HG02884 (cell line): Measurements from ENCODE around the gene SLC26A6.

Source experiments
- ATAC-seq: cut with Tn5 transposase; IDR thresholded peaks from one replicate; pipeline ENCODE4 v1.9.1; 2021; ENCODE audit warnings: mild to moderate bottlenecking, moderate library complexity; ENCODE audit not compliant: unreplicated experiment

SLC26A6 gene

DNA sequence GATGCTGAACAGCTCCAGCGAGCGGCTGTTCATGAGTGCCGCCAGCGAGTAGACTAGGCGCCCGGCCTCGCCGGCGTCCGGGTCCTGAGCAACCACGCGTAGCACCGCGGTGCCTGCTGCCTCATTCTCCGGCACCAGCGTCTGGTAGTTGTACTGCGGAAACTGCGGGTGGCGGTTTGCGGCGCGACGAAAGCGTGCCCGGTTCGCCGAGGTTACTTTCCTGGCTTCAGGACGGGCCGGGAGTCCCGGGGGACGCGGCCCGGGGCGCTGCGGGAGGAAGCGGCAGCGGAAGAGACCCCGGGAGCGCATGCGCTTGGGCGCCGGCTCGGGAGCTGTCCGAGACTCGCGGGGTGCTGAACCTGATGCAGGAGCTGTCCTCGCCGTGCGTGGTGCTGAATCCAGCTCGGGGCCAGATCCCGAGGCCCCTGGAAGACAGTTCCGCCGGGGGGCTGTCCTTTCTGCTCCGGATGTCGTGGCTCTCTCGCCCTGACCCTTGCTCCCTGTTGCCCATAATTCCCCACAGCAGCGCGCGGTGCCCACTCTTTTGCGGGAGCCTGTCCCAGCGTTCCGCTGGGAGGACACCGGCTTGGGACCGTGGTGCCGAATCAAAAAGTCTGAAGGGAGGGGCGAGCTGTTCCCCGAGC is 26.4 kb upstream of the SLC26A6 start:
- ATAC-seq, result no peak

DNA sequence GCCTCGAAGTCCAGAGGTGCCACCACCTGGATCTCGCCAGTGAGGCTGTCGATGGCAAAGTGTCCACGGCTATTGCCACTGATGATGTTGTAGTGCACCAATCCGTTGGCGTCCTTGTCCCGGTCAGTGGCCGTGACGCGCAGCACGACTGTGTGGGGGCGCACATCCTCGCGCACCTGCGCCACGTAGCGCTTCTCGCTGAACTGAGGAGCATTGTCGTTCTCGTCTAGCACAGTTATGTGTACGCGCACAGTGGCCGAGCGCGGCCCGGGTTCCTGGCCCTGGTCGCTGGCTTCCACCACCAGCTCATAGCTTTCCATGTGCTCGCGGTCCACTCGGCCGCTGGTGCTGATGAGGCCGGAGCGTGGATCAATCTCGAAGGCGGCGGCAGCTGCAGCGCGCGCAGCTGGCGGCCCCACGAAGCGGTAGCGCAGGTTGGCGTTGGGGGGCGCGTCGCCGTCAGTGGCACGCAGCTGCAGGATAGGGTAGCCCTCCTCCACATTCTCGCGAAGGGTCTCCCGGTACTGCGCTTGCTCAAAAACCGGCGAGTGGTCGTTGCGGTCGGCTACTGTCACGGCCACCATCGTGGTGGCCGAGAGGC is 25.6 kb upstream of the SLC26A6 start:
- no peak for ATAC-seq

DNA sequence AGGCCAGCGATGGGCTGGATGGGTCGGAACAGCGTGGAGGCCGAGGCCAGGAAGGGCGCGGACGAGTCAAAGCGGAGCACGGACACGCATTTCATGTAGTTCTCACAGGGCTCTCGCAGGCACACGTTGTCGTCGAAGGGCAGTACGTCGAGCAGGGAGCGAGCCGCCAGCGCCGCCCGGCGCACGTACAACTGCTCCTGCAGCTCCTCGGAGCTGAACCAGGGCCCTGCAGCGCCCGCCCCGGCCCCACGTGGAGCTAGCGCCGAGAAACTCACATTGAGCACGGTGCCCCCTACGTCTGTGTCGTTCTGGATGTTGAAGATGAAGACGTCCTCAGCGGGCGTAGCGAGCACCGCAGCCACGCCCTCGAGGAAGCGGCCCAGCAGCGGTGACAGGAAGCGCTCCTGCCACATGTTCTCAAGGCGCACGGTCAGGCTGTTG is 21.6 kb upstream of the SLC26A6 start:
- ATAC-seq, result no peak

DNA sequence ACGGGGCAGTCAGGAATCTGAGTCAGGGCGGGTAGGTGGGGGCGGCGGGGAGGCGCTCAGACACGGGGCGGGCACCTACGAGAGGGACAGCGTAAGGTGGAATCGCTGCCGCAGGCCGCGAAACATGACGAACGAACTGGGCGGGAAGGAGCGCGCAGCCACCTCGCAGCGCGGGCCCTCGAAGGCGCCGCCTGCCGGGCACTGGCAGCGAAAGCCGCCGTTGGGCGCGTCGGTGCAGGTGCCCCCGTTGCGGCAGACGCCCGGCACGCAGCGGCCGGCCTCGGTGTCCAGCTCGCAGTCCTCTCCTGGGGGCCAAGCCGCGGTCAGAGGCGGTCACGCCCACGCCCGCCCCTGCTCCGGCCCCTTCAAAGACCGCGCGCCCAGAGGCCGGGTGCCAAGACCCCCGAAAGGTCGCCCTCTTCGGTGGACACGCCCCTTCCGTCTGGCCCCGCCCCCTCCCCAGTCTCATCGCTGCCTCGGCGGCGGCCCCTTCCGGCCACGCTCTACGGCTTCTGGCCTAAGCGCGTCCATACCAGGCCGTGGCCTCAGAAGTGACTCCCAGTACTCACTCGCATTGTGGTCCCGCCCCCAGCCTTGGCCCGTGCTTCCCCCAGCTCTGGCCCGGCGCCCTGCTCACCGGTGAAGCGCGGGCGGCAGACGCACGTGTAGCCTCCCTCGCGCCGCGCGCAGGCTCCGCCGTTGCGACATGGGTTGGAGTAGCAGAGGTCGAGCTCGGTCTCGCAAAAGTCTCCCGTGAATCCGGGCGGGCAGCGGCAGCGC is 21.0 kb upstream of the SLC26A6 start:
- no peak for ATAC-seq

DNA sequence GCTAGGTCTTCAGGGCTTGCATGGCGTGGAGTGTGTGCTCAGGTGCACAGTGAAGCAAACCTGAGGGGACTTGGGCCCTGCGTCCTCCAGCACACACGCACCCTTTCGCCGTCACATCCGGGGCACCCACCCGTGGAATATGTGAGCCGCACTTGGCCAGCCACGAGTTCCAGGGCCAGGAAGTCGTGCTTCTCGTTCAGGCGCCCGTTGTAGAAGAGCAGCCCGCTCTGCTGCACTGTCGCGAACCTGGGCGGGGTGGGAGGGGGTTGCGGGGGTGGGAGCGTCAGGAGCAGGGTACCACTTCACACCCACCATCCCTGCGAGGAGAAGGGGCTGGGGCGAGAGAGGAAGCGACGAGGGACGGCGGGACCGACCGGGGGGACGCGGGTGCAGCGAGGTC is 20.3 kb upstream of the SLC26A6 start:
- ATAC-seq, result no peak

DNA sequence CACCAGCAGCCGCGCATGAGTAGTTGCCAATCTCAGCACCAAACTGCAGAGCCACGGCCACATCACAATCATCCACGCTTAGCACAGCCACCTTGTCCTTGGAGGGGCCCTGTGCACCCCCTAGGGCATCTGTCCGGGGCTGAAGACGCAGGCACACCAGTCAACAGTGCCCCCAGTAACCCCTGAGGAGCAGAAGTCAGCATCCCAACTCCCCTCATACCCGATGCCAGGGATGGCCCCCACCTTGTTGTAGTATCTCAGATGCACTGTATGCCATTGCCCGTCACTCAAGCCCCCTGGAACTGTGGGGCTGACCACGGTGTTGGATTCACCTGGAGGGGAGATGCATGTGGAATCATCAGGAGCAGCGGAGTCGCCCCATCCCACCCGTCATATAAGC is 19.8 kb upstream of the SLC26A6 start:
- ATAC-seq, result no peak

DNA sequence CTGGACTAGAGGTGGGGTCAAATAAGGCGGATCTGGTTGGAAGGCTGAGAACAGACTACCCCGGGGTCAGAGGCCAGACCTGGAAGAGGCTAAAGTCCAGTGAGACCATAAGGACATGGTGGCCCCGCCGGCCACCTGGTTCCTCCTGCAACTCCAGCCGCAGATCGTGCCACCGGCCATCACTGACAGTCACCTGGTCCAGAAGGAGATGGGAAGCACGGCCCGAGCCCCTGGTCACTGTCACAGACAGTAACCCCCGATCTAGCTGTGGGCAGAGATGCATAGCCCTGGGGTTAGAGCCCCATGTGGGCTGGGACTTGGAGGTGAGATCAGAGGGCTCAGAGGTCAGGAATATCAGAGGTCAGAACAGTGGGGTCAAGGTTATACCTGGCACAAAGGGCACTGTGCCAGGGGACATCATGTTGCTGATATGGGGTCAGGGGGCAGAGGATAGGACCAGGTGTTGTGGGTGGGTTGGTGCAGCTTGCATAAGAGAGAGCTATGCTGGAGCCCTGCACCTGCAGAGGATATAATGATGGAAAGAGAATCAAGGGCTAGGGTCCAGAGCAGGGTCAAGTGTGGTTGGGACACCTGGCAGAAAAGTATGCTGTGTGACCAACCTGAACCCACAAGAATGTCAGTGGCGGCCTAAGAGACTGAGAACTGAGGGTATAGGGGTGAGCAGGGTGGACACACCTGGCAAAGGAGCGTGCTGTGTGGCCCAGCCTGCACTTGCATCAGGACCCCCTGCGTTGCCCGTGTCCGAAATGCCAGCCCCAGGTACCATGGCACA is 17.9 kb upstream of the SLC26A6 start:
- no peak for ATAC-seq

DNA sequence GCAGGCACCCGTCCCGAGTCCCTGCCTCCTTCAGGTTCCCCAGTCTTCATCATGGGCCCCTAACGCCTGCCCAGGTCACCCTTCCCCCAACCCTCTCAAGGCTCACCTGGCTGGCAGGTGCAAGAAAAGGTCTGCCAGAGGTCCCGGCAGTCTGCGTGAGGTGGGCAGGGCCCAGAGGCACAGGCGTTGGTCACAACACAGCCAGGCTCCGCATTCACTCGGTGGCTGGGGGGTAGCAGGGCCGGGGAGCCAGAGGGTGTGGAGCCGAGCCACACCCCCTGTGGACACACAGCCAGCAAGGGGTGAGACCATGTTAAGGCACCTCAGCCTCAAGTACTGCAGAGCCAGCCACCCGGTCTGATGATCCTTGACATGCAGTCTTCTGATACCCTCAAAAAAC is 16.5 kb upstream of the SLC26A6 start:
- ATAC-seq, result no peak

DNA sequence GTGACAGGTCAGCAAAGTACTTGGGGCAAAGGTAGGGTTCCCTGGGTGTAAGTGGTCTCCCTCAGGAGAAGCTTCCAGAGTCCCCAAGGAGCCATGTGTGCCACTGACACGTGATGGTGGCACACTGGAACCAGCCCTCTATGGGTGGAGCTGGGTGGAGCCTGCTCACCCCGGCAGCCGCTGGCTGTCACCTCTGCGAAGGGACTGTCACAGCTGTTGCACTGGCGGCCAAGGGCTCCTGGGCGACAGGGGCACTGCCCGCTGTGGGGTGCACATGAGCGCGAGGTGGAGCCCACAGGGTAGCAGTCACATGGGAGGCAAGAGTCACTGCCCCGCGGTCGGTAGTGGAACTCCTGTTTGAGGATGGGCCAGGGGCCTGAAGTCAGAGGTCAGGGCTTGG is 15.5 kb upstream of the SLC26A6 start:
- ATAC-seq, result no peak

DNA sequence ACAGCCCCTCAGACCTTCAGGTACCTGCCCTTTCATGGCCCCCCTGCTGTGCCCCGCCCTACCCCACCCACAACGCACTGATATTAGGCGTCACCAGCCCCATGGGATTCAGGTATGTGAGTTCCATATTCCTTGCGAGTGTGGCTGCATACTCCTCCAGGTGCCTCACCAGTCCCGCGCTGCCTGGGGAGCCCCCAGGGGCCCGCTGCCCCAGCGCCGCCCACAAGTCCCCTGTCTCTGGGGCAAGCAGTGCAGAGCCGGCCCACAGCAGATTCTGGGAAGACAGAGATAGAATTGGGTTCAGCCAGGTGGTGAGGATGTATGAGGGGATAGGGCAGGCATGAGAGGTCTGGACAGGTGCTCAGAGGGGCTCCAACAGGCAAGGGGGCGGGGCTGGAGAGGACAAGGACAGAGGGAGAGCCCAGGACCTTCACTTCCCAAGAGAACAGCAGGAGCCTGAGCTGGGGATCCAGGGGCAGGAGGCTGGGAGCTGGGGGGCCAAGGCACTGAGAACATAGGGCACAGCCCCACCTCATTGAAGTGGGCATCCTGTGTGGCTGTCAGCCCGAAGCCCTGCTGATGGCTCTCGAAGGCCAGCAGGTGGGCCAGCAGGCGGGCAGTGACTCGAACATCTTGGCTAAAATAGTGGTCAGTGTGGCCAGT is 13.1 kb upstream of the SLC26A6 start:
- ATAC-seq, result no peak

DNA sequence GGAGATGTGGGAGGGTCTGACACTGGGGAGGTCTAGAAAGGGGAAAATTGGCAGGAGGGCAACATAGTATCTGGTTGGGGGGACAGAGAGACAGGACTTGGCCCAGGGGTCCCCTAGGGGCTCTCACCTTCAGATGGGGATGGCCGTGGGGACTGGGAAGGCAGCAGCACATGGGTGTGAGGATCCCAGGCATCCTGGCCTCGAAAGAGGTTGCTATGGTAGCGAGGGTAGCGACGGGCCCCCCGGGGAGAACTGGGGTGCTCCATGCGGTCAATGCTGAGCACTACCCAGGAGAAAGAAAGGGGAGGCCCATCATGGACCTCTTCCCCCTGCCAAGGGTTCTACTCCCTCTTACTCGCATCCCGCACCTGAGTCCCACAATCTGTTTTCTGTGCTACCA is 12.5 kb upstream of the SLC26A6 start:
- no peak for ATAC-seq

DNA sequence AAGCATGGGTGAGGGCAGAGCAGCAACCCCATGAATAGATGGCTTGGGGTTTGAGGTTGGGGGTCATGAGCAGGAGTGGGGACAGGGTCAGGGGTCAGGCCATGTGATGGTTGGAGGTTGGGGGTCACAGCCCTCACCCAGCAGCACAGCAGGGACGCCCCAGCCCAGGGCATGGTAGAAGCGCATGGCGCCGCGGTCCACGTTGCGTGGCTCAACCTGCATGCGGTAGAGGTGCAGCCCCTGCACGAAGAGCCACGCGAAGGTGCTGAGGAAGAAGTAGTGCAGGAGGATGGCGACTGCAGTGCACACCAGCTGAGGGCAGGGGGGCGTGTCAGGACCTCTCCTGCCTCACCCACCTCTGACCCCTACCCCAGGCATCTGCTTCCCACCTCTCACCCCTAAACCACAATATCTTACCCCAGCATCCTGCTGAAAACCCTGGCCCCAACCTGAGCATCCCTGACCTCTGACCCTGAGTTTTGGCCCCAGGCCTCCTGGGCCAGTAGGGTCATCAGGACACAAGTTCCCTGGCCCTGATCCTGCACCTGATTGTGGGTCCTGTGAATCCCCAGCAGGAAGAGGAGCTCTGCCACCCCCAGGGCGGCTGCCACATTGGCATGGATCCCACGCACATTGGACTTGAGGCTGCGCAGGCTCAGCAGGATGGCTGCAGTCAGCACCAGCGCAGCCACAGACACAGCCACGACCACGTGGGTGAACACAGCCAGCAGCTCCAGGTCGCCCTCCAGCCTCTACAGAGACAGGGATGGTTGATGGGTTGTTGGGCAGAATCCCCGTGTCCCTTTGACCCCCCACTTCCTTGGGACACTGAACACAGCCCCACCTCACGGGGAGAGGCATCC is 9.9 kb upstream of the SLC26A6 start:
- no peak for ATAC-seq

DNA sequence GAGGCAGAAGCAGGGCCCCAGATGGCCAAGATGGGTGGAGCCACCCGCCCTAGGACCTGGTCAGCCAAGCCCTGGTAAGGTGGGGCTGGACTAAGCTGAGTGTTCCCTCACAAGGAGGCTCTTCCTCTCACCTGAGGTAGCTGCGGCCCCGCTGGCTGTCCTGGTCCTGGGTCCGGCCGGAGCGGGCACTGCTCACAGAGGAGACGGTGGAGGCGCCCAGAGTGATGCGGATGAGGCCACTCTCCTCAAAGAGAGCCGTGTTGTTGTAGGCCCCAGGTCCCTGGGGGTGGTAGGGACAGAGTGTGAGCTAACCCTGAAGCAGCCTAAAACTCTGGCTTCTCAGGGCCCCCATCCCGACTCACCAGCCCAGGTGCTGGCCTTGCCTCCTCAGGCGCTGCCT is 7.3 kb upstream of the SLC26A6 start:
- no peak for ATAC-seq

DNA sequence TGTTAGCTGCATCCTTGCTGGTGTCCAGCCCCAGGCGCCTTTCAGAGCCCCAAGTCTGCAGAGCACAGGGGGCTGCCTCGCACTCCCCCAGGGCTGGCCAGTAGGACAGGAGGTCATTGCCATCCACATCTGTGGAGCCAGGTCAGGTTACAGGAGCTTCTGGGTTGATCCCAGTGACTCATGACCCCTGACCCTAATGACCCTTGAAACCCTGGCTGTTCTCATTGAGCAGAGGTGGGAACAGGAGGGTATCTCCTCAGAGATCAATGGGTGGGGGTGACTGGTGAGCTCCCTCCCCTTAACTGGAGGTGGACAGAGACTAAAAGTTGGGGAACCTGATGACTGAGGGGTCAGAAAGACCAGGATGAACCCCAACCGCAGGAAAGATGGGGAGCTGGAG is 6.1 kb upstream of the SLC26A6 start:
- ATAC-seq, result no peak

DNA sequence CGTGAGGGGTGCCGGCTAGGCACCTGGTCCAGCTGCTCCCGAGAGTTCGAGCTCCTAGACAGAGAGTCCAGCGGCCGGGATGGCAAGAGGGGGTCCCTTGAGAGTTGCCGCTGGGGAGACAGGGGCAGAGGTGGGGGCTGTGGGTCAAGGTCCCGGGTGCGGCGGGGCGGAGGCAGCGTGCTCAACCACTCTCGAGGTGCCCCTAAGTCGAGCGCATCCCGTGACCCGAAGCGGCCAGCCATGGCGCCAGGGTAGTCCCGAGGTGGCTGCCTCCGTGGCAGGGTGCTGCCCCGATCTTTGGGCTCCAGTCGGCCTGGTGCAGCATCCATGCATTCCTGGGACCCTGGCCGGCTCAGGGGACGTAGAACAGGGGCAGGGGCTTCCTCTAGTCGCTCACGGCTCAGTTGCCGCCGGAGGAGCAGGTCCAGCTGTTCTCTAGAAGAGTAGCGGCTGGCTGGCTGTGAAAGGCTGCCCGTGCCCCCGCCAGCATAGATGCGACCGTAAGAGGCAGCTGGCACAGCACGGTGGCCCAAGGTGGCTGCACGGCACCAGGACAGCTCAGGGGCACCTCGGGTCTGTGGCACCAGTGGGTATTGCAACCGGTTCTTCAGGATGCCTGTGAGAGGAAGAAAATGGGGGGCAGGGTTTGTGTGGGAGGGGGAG is 4.8 kb upstream of the SLC26A6 start:
- no peak for ATAC-seq

DNA sequence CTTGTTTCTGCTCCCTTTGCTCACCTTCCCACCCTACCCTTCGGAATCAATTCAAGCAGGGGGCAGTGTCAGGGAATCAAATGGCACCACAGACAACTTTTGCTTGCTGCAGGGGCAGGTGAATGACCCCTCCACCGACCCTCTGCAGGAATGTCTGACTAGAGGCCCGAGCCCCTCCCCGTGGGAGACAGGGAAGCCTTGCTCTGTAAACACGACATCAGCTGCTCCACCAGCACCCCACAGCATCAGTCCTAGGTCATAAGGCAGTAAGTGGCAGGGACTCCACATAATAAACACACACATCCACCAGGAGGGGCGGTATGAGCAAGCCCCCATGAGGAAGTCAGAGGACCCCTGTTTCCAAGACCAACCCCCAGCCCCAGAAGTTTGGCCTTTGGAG is 2.0 kb upstream of the SLC26A6 start:
- no peak for ATAC-seq

DNA sequence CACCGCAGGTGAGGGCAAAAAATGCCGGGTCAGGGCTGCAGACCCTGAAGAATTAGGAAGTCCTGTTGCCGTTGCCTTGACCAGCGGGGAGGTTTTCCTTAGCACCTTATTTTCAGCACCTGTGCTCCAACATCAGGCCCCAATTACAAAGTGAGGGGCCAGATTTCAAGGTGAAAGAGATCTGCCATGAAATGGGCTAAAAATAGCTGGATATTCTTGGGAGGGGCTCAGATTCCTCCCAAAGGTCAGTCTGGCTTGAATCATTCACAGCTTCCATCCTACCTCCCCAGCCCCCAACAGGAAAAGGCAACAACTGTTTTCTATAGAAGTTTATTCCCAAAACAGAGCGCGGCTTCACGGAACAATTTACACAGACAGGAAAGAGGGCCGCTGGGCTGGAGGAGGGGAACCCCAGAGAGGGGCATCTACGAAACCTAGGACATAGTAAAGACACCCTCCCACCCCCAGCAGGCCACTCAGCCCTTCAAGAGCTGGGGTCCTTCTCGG is 941 bp upstream of the SLC26A6 start:
- no peak for ATAC-seq

DNA sequence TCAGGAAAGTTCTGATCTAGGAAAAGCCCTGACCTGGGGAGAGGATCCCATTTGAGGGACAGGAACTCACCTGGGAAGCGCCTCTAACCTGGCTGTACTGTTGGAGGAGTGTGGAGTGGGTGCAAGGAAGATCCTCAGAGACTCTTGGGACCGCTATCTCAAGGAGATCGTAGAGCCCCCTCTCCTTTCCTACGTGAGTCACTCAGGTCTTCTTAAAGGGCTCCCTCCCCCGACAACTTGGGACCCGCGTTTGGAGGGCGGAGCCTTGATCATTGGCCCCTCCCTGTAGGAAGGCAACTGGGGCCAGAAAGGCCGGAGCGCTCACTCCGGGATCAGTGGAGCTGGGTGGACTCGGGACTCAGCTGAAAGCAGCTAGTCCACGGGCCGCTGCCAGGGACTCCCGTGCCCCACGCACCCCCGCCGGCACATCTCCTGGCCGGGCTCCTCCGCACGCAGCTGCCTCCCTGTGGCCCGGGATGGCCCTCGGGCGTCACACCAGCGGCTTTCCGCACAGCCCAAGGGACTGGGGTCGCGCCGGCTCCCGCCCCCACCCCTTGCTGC is 520 bp downstream of the SLC26A6 start:
- peak; percentile 19 for ATAC-seq

DNA sequence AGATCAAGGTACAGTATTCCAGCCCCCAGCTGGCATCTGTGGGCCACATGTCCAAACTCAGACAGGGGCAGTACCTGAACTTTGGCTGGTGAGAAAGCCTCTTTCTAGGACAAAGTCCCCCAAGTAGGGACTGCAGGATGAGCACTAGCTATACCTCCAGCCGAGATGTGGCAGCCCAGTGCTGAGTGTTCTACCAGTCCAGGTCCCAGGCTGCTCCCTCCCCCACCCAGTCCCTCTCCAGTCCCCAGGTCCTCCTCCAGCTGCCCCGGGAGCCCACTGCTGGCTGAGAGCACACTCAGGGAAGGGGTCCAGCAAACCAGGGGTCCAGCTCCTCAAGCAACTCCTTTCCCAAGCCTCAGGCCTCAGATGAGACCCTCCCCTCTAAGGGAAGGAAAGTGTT is 1.5 kb downstream of the SLC26A6 start:
- no peak for ATAC-seq
